OCI-LY7 (cell line): ENCODE measurements around the gene RIN3. TPM values are rescaled to one million over a fixed set of nuclear protein-coding genes. Genes with fewer than 3 reads are reported as not detected.

Experiments
- BruUV-seq: library from RNA; stranded (reverse); fragments of 400-500 nt; replicated peaks from 2 replicates; lab custom pipeline; 2021; lab: Mats Ljungman, UMichigan
- CTCF ChIA-PET: fragments of 300-600 bp; sonication (Branson Sonifier 250); formaldehyde crosslinking; loops from one replicate; lab custom pipeline; 2022; ENCODE audit warnings: antibody characterized with exemption; ENCODE audit not compliant: unreplicated experiment; lab: Charles Lee
- POLR2A ChIA-PET: fragments of 300-600 bp; sonication (Branson Sonifier 250); formaldehyde crosslinking; loops from one replicate; lab custom pipeline; 2022; ENCODE audit warnings: antibody characterized with exemption; lab: Charles Lee
- DNase-seq: peaks from one replicate; pipeline ENCODE4 v3.0.0-alpha.2; 2015; ENCODE audit warnings: low spot score
- H2AFZ ChIP-seq: fragments of 200-600 bp; sonication (generic), shearing (Covaris generic); 2 replicates; pipeline ENCODE4 v1.6.1; 2014; ENCODE audit warnings: mild to moderate bottlenecking, antibody characterized with exemption, low read length, moderate library complexity
- H3K27ac ChIP-seq: fragments of 200-600 bp; sonication (generic); 2 replicates; pipeline ENCODE4 v1.5.1; 2014; ENCODE audit warnings: mixed run types, low read depth, mild to moderate bottlenecking, moderate library complexity, low read length, inconsistent platforms; ENCODE audit not compliant: poor library complexity, severe bottlenecking
- H3K36me3 ChIP-seq: fragments of 200-600 bp; sonication (generic); 2 replicates; pipeline ENCODE4 v1.6.1; 2014; ENCODE audit warnings: mild to moderate bottlenecking, antibody characterized with exemption, low read length, moderate library complexity, mixed read lengths; ENCODE audit not compliant: insufficient read depth
- H3K4me1 ChIP-seq: fragments of 200-600 bp; sonication (generic); 2 replicates; pipeline ENCODE4 v1.5.1; 2014; ENCODE audit warnings: mild to moderate bottlenecking, low read length; ENCODE audit not compliant: insufficient read depth, poor library complexity, severe bottlenecking
- H3K4me2 ChIP-seq: fragments of 200-600 bp; sonication (generic); 2 replicates; pipeline ENCODE4 v1.6.1; 2014; ENCODE audit warnings: mild to moderate bottlenecking, low read length
- H3K4me3 ChIP-seq: fragments of 200-600 bp; sonication (generic); 2 replicates; pipeline ENCODE4 v1.5.1; 2014; ENCODE audit warnings: mild to moderate bottlenecking, low read depth, low read length; ENCODE audit not compliant: poor library complexity, severe bottlenecking
- H3K79me2 ChIP-seq: fragments of 200-600 bp; sonication (generic); 2 replicates; pipeline ENCODE4 v1.6.1; 2016; ENCODE audit warnings: low read depth, mild to moderate bottlenecking, low read length, moderate library complexity, mixed read lengths; ENCODE audit not compliant: insufficient read depth
- H3K9me2 ChIP-seq: fragments of 200-600 bp; sonication (generic); 2 replicates; pipeline ENCODE4 v1.6.1; 2016; ENCODE audit warnings: mild to moderate bottlenecking, low read length, mixed read lengths; ENCODE audit not compliant: insufficient read depth
- H3K9me3 ChIP-seq: fragments of 200-600 bp; sonication (generic); 2 replicates; pipeline ENCODE4 v1.6.1; 2014; ENCODE audit warnings: mild to moderate bottlenecking, mixed run types, low read length, mixed read lengths
- H4K20me1 ChIP-seq: fragments of 200-600 bp; sonication (generic); 2 replicates; pipeline ENCODE4 v1.6.1; 2014; ENCODE audit warnings: mild to moderate bottlenecking, antibody characterized with exemption, low read length, moderate library complexity, mixed read lengths; ENCODE audit not compliant: insufficient read depth
- EZH2phosphoT487 ChIP-seq: fragments of 200-600 bp; sonication (generic); IDR thresholded peaks from 2 replicates; pipeline ENCODE4 v1.6.1; 2018; ENCODE audit warnings: low read depth, borderline replicate concordance, mild to moderate bottlenecking, mixed run types, antibody characterized with exemption, low read length, moderate library complexity, mixed read lengths
- intact Hi-C: fragments of 100-400 bp; cut with micrococcal nuclease; formaldehyde crosslinking; loops from one replicate; pipeline ENCODE4 v1.10.0; 2022; ENCODE audit not compliant: unreplicated experiment
- total RNA-seq, 2 experiments: library from RNA; depleted of rRNA in 1 of 2; stranded (reverse); fragments of >200 nt in 1 of 2; shearing (Covaris generic) in 1 of 2; gene quantifications; 2 replicates each; pipeline ENCODE4 v1.2.3, GENCODE V29; 2014 to 2022
- TF ChIP-seq, protein P1 (sequence below): fragments of 200-600 bp; sonication (generic); conservative IDR thresholded peaks from 2 replicates; pipeline ENCODE4 v1.5.1; 2014; ENCODE audit warnings: mild to moderate bottlenecking, antibody characterized with exemption, low read length, moderate library complexity, mixed read lengths

The RIN3 gene
- total RNA-seq, 2 experiments from 2014 or later = not detected

DNA sequence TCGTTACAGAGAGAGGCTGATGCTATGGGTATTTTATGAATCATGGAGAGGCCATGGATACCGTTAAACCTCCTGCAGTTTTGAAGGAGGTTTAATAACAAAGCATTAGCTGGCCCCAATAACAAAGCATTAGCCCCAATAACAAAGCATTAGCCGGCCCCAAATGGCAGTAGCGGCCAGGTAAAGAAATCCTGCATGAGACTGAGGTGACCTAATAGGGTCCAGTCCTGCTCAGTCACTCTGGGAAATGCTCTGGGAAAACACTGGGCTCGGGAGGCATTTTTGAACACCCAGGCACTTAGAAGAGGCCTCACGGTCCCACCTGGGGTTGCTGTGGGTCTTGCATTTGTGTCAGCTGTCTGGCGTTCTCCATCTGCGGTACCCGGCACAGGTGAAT, 776 bp upstream of the RIN3 start:
- POLR2A ChIA-PET = no interaction called here
- no peaks in the 10 kb centered on the region for H3K79me2 ChIP-seq
- H2AFZ ChIP-seq = no peak overlapping the region
- no peaks in the 10 kb centered on the region for H3K36me3 ChIP-seq
- H3K9me2 ChIP-seq = no peaks in the 10 kb centered on the region
- intact Hi-C loops = no loop called here
- no peak for DNase-seq
- H3K4me2 ChIP-seq = no peak overlapping the region
- H3K4me1 ChIP-seq = no peaks in the 10 kb centered on the region
- H4K20me1 ChIP-seq = no peaks in the 10 kb centered on the region
- no peak overlapping the region for H3K4me3 ChIP-seq
- BruUV-seq = no TSS peak
- no peak for TF ChIP-seq EZH2phosphoT487
- TF ChIP-seq, protein P1, sequence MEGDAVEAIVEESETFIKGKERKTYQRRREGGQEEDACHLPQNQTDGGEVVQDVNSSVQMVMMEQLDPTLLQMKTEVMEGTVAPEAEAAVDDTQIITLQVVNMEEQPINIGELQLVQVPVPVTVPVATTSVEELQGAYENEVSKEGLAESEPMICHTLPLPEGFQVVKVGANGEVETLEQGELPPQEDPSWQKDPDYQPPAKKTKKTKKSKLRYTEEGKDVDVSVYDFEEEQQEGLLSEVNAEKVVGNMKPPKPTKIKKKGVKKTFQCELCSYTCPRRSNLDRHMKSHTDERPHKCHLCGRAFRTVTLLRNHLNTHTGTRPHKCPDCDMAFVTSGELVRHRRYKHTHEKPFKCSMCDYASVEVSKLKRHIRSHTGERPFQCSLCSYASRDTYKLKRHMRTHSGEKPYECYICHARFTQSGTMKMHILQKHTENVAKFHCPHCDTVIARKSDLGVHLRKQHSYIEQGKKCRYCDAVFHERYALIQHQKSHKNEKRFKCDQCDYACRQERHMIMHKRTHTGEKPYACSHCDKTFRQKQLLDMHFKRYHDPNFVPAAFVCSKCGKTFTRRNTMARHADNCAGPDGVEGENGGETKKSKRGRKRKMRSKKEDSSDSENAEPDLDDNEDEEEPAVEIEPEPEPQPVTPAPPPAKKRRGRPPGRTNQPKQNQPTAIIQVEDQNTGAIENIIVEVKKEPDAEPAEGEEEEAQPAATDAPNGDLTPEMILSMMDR = no peak
- CTCF ChIA-PET = no interaction called here
- no peak overlapping the region for H3K27ac ChIP-seq
- H3K9me3 ChIP-seq = no peaks in the 10 kb centered on the region

DNA sequence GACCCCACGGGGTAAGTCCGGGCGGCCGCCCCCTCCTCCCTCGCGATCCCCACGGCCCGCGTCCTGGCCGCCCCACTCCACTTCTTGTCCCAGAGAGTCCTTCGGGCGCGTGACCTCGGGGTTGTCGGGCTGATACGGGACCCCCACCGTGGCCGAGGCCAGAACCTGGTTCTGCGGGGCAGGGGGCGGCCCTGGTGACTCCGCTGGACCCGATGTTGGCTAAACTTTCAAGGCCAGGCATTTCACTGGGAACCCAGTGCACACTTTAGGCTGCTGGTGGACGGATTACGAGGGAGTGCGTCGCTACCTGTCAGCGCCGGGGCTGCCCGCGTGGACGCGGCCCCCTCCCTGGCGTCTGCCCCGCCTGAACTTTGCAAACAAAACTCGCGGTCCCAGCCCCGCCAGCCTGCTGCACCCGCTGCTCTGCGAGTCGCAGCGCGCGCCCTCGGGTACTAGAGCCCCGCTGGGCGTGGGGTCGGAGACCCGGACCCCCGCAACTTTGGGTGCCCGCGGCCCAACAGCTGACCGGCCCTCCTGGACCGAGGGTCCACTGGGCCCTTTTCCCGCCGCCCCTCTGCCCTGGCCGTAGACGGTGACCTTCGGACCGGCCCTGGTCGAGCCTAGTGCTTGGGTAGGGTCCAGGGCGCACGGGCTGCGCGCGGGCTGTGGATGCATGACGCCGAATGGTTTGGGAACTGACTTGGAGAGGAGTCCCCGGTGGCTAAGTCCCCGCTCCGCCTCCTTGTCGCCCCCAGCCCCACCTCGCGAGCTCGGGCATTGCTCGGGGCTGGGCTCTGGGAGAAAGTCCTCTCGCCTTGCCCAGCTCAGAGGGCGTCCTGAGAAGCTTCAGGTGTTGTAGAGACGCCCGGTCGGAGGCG, 624 bp downstream of the RIN3 start:
- no TSS peak for BruUV-seq
- Histone ChIP-seq H2AFZ (no peak overlapping the region), H3K4me2 (no peak overlapping the region), H4K20me1 (no peaks in the 10 kb centered on the region), H3K9me2 (no peaks in the 10 kb centered on the region), H3K9me3 (no peaks in the 10 kb centered on the region), H3K27ac (no peak overlapping the region), H3K79me2 (no peaks in the 10 kb centered on the region), H3K36me3 (no peaks in the 10 kb centered on the region), H3K4me1 (no peaks in the 10 kb centered on the region), H3K4me3 (no peak overlapping the region)
- POLR2A ChIA-PET = no interaction called here
- CTCF ChIA-PET = no interaction called here
- intact Hi-C loops = no loop called here
- DNase-seq = no peak
- TF ChIP-seq, protein P1 = no peak
- no peak for TF ChIP-seq EZH2phosphoT487
